Ishikawa (cell line): Measurements from ENCODE around the gene INO80E.
A peak's percentile ranks its signal among the peaks of the same experiment; 100 is the strongest.

ENCODE experiments used
- CEBPB ChIP-seq: IDR thresholded peaks from 2 replicates; pipeline ENCODE4 v1.6.1; 2012
- CREB1 ChIP-seq: IDR thresholded peaks from 2 replicates; pipeline ENCODE4 v1.6.1; 2012; ENCODE audit warnings: low read depth
- EGR1 ChIP-seq: IDR thresholded peaks from 2 replicates; pipeline ENCODE4 v1.6.1; 2012
- EP300 ChIP-seq: IDR thresholded peaks from 2 replicates; pipeline ENCODE4 v1.6.1; 2012; ENCODE audit warnings: borderline replicate concordance
- FOXM1 ChIP-seq: IDR thresholded peaks from 2 replicates; pipeline ENCODE4 v1.6.1; 2012; ENCODE audit warnings: low read depth, borderline replicate concordance
- NFIC ChIP-seq: IDR thresholded peaks from 2 replicates; pipeline ENCODE4 v1.6.1; 2012
- RAD21 ChIP-seq: IDR thresholded peaks from 2 replicates; pipeline ENCODE4 v1.6.1; 2012; ENCODE audit warnings: low read depth
- TAF1 ChIP-seq: IDR thresholded peaks from 2 replicates; pipeline ENCODE4 v1.6.1; 2012; ENCODE audit warnings: low read depth, mild to moderate bottlenecking
- TEAD4 ChIP-seq: IDR thresholded peaks from 2 replicates; pipeline ENCODE4 v1.6.1; 2012
- YY1 ChIP-seq: IDR thresholded peaks from 2 replicates; pipeline ENCODE4 v1.6.1; 2012; ENCODE audit warnings: low read depth
- ZBTB7A ChIP-seq: IDR thresholded peaks from 2 replicates; pipeline ENCODE4 v1.6.1; 2012; ENCODE audit warnings: low read depth
- TF ChIP-seq, protein P1 (sequence below): IDR thresholded peaks from 2 replicates; pipeline ENCODE4 v1.6.1; 2012
- TF ChIP-seq, protein P2 (sequence below): IDR thresholded peaks from 2 replicates; pipeline ENCODE4 v1.6.1; 2012
- TF ChIP-seq, protein P3 (sequence below): IDR thresholded peaks from 2 replicates; pipeline ENCODE4 v1.6.1; 2012; ENCODE audit warnings: low read depth, mild to moderate bottlenecking

Gene INO80E

DNA sequence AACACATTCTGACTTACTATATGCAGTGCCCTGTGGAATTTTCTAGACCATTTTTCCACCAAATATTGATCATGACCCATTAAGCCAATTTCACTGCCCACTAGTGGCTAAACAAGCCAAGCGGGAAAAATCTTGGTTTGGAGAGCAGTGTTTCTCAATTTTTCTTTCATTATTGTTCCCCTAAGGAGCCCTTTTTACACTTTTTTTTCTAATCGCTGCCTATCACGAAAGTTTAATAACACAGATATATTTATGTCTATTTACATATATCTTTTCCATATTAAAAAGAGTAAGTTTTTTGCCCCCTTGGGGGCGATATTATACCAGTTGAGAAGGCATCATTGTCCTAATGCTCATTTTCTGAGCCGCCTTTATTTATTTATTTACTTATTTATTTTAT lies 45.8 kb downstream of the INO80E start:
- TF ChIP-seq RAD21 (peak; percentile 49), EP300 (no peak)

DNA sequence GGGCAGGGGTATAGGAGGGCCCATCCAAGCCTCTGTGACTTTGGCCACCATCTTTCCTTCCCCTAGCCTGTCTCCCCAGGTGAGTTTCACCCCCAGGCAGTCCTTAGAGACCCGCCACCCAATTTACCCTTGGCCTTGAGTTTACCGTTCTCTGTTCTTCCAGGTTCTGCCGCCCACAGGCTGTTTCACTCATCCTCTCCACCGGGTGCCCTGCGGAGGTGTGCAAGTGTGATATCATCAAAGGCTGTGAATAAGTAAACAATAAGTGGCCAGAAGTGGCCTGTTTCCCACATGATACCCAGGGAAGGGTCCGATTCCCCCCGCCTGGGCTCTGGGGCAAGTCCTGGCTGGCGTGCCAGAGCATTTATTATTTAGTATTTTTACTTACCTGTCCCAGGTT lies 50.1 kb downstream of the INO80E start:
- TF ChIP-seq CREB1: no peak
- TF ChIP-seq CEBPB: no peak
- TF ChIP-seq, protein P1, sequence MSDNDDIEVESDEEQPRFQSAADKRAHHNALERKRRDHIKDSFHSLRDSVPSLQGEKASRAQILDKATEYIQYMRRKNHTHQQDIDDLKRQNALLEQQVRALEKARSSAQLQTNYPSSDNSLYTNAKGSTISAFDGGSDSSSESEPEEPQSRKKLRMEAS: no peak
- TF ChIP-seq, protein P2, sequence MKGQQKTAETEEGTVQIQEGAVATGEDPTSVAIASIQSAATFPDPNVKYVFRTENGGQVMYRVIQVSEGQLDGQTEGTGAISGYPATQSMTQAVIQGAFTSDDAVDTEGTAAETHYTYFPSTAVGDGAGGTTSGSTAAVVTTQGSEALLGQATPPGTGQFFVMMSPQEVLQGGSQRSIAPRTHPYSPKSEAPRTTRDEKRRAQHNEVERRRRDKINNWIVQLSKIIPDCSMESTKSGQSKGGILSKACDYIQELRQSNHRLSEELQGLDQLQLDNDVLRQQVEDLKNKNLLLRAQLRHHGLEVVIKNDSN: no peak
- no peak for TF ChIP-seq RAD21
- TF ChIP-seq YY1: no peak
- TF ChIP-seq TAF1: no peak
- no peak for TF ChIP-seq TEAD4
- no peak for TF ChIP-seq ZBTB7A
- no peak for TF ChIP-seq NFIC
- no peak for TF ChIP-seq FOXM1
- TF ChIP-seq EGR1: no peak
- TF ChIP-seq, protein P3, sequence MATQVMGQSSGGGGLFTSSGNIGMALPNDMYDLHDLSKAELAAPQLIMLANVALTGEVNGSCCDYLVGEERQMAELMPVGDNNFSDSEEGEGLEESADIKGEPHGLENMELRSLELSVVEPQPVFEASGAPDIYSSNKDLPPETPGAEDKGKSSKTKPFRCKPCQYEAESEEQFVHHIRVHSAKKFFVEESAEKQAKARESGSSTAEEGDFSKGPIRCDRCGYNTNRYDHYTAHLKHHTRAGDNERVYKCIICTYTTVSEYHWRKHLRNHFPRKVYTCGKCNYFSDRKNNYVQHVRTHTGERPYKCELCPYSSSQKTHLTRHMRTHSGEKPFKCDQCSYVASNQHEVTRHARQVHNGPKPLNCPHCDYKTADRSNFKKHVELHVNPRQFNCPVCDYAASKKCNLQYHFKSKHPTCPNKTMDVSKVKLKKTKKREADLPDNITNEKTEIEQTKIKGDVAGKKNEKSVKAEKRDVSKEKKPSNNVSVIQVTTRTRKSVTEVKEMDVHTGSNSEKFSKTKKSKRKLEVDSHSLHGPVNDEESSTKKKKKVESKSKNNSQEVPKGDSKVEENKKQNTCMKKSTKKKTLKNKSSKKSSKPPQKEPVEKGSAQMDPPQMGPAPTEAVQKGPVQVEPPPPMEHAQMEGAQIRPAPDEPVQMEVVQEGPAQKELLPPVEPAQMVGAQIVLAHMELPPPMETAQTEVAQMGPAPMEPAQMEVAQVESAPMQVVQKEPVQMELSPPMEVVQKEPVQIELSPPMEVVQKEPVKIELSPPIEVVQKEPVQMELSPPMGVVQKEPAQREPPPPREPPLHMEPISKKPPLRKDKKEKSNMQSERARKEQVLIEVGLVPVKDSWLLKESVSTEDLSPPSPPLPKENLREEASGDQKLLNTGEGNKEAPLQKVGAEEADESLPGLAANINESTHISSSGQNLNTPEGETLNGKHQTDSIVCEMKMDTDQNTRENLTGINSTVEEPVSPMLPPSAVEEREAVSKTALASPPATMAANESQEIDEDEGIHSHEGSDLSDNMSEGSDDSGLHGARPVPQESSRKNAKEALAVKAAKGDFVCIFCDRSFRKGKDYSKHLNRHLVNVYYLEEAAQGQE: no peak

DNA sequence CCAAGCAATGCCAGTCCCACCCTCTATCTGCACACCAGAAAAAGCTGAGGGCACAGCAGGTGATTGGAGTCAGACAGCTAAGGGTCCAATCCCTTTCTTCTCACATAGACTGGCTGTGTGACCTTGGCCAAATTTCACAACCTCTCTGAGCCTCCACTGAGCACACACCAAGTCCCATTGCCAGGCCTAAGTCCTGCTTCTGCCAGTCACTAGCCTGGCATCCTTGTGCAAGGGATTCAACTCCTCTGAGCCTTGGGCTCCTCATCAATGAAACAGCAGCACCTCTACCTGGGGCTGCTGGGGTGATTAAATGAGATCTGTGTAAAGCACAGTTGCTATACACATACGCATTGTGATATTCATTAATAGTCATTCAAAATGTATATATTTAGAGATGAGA lies 50.5 kb downstream of the INO80E start:
- TF ChIP-seq RAD21 (no peak), ZBTB7A (no peak), YY1 (no peak), NFIC (no peak), EGR1 (no peak), EP300 (no peak), CEBPB (no peak), TAF1 (no peak)
- TF ChIP-seq, protein P3: no peak
- TF ChIP-seq, protein P1: no peak
- TF ChIP-seq, protein P2: no peak

DNA sequence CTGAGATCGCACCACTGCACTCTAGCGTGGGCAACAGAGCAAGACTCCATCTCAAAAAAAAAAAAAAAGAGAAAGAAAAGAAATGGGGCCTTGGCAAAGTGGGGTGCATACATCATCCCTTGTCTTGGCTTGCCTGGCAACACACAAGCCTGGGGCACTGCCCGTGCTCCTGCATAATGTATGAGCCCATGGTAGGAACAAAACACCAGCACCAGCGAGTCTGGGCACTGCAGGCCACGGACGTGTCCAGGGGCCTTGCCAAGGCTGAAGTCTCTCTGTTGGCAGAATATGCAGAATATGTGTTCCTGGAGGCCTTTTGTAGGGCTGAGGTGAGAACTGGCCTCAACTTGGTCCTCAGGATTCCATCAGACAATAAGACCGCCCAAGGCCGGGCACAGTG lies 53.8 kb downstream of the INO80E start:
- no peak for TF ChIP-seq RAD21
- no peak for TF ChIP-seq TEAD4
- TF ChIP-seq EGR1: no peak
- no peak for TF ChIP-seq FOXM1
- no peak for TF ChIP-seq CEBPB

DNA sequence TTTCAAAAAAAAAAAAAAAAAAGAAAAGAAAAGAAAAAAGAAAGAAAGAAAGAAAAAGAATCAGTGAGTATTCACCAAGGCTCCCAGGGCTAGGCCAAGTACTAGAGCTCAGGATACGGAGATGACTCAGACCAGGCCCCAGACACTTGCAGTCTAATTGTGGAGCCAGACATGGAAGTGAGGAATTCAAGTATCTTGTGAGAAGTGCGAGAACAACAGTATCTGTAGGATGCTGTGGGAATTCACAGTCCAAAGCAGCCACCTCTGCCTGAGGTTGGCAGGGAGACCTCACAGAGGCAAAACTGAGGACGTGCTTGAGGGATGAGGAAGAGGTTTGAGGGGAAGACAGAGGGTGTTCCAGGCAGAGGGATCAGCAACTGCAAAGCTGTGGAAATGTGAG lies 55.5 kb downstream of the INO80E start:
- TF ChIP-seq CREB1 (no peak), TEAD4 (no peak), FOXM1 (no peak), ZBTB7A (no peak), EGR1 (no peak), YY1 (no peak), EP300 (no peak), TAF1 (no peak), NFIC (no peak), CEBPB (no peak)
- TF ChIP-seq, protein P1: no peak
- TF ChIP-seq, protein P3: no peak
